Measurements from ENCODE around the gene WDSUB1.

WDSUB1 gene

GRCh38 chr2:159204381-159205144 lies 81.9 kb downstream of the WDSUB1 start:
- no peak for DNase-seq (ENCODE audit: low read depth)
- no peak overlapping the region for H3K4me3 ChIP-seq (replicated peaks; ENCODE audit: low read depth, low read length)
- TF ChIP-seq CTCF (IDR thresholded peaks at IDR 0.05; ENCODE audit: low read length, missing control alignments) = no peak

- peak; percentile 97 for DNase-seq (ENCODE audit: low read depth)
- peak; percentile 12 for TF ChIP-seq CTCF (IDR thresholded peaks at IDR 0.05; ENCODE audit: low read length, missing control alignments)
- no peak overlapping the region for H3K4me3 ChIP-seq (replicated peaks; ENCODE audit: low read depth, low read length)
These were observed 83.9 kb downstream of the WDSUB1 start for GRCh38 chr2:159202568-159203071.

GRCh38 chr2:159201360-159202063 lies 85.0 kb downstream of the WDSUB1 start:
- no peak for TF ChIP-seq CTCF (IDR thresholded peaks at IDR 0.05; ENCODE audit: low read length, missing control alignments)
- H3K4me3 ChIP-seq (replicated peaks; ENCODE audit: low read depth, low read length) = no peak overlapping the region
- no peak for DNase-seq (ENCODE audit: low read depth)

GRCh38 chr2:159200498-159200897 lies 86.0 kb downstream of the WDSUB1 start:
- TF ChIP-seq CTCF (IDR thresholded peaks at IDR 0.05; ENCODE audit: low read length, missing control alignments) = no peak
- H3K4me3 ChIP-seq (replicated peaks; ENCODE audit: low read depth, low read length) = no peak overlapping the region
- DNase-seq (ENCODE audit: low read depth) = peak; percentile 62

GRCh38 chr2:159199761-159200465 lies 86.6 kb downstream of the WDSUB1 start:
- H3K4me3 ChIP-seq (replicated peaks; ENCODE audit: low read depth, low read length) = no peak overlapping the region
- peak; percentile 46 for DNase-seq (ENCODE audit: low read depth)
- no peak for TF ChIP-seq CTCF (IDR thresholded peaks at IDR 0.05; ENCODE audit: low read length, missing control alignments)

- TF ChIP-seq CTCF (IDR thresholded peaks at IDR 0.05; ENCODE audit: low read length, missing control alignments) = no peak
- H3K4me3 ChIP-seq (replicated peaks; ENCODE audit: low read depth, low read length) = no peak overlapping the region
- no peak for DNase-seq (ENCODE audit: low read depth)
These were observed 87.3 kb downstream of the WDSUB1 start for GRCh38 chr2:159199236-159199635.

Measured in fibroblast of pulmonary artery (primary cell).